Central memory CD4-positive, alpha-beta T cell (primary cell): ENCODE results near the gene LY6G5B.

Experiments used
- DNase-seq: peaks from one replicate; pipeline ENCODE4 v3.0.0; 2022
- total RNA-seq, 3 experiments: gene quantifications; one replicate each; lab custom pipeline; 2026; lab: John Stamatoyannopoulos, UW

The LY6G5B gene
- 3.2 to 8.9 (median 3.3) reads per million in 3 experiments for total RNA-seq

DNA sequence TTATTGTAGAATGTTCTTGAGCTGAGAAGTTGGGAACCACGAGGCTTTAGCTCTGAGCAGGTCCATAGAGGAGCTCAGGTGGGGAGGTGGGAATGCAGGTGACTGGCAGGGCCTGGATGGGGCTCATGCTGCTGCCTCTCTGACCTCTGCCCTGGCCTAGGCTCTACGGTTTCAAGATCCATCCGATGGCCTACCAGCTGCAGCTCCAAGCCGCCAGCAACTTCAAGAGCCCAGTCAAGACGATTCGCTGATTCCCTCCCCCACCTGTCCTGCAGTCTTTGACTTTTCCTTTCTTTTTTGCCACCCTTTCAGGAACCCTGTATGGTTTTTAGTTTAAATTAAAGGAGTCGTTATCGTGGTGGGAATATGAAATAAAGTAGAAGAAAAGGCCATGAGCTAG lies at the start of gene LY6G5B:
Gene LY6G5B (plus strand): TSS at position 301 of the 400 bp plus-strand sequence. CDS start 975 bp downstream, outside the sequence.
- no peak for DNase-seq

- no peak for DNase-seq
Observed at GRCh38 chr6:31620586-31621319, 49.0 kb upstream of the LY6G5B start, which contains the start of gene PRRC2A. TSS of gene PRRC2A (plus strand) at chr6:31620715. CDS start at chr6:31622790, 2,075 bp downstream.

DNA sequence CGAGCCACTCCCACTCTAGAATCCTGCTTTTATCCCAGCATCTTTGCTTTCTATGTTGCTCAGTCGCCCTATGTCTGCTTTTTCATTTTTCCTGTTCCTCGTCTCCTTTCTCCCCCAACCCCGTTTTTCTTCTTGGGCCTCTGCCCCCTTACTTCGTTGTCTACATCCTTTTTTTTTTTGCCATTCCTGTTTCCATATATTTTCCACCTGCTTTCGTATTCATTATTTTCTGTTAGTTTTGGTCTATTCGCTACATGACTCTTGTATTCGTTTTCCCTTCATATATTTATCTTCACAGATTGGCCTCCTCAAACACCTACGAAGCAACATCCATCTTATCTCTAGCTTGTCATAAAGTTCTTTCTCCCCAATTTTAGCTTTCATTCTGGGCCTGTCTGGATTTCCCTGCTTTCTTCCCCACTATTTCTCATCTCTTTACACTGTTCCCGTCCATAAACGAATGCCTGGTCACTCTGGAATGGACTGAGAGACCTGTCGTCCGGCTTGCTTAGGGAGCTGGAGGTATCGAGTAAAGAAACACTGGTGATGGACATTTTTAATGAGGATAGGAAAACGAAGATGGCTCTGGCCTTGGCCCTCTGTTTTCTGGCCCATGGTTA lies 48.3 kb upstream of the LY6G5B start:
- no peak for DNase-seq

DNA sequence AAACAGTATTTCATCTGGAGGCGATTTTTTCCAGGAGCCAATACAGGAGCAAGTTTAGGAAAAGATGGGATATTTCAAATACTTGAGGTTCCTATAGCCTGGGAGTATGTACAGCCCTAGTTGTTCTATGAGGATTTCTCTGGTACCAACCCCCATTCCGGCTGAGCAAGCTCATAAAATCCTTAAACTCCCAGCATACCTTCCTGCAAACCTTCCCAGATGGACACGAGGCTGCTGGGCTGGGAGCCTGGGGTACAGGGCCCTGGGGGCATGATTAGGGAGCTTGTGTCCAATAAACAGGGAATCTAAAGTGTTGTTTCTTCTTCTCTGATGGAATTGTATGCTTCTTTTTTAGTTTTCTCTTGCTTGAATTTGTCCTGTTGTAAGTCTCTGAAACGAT lies 47.8 kb upstream of the LY6G5B start:
- DNase-seq, result no peak

- DNase-seq, result no peak
Observed at GRCh38 chr6:31622684-31623091, 47.1 kb upstream of the LY6G5B start.

- no peak for DNase-seq
Observed at GRCh38 chr6:31624070-31624469, 45.7 kb upstream of the LY6G5B start.

DNA sequence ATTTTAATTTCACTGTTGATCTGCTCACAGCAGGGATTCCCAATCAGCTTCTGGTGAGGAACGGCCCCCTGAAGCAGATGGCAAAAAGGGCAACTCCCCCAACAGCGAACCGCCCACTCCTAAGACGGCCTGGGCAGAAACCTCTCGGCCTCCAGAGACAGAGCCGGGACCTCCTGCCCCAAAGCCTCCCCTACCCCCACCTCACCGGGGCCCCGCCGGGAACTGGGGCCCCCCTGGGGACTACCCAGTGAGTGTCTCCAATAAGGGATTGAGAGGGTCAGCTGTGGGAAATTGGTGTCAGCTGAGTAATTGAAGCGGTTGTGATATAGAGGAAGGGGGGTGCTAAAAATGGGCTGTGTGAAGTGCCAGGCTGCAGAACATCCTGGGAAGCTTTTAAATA lies 42.8 kb upstream of the LY6G5B start:
- DNase-seq, result no peak

- DNase-seq, result no peak
Observed at GRCh38 chr6:31627690-31628287, 42.0 kb upstream of the LY6G5B start.

DNA sequence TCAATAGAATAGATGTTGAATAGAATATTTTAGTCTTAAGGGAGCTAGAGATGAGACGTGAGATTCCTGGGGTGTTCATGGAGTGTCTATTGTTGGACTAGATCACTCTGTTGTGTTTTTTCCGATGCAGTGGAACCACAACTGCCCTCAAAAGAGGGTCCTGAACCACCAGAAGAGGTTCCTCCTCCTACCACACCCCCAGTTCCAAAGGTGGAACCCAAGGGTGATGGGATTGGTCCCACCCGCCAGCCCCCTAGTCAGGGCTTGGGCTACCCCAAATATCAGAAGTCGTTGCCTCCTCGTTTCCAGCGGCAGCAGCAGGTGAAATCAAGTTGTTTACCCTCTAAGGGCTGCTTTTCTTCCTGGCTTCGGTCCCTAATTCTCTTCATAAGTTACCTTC lies 40.8 kb upstream of the LY6G5B start:
- no peak for DNase-seq

- no peak for DNase-seq
Observed at GRCh38 chr6:31630177-31630934, 39.4 kb upstream of the LY6G5B start.

DNA sequence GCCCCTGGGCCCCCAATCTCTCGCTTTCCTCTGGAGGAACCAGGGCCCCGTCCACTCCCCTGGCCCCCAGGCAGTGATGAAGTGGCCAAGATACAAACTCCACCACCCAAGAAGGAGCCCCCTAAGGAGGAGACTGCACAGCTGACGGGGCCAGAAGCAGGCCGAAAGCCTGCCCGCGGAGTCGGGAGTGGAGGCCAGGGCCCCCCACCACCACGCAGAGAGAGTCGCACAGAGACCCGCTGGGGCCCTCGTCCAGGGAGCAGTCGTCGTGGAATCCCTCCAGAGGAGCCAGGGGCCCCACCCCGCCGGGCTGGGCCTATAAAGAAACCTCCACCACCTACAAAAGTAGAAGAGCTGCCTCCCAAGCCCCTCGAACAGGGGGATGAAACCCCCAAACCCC lies 38.6 kb upstream of the LY6G5B start:
- no peak for DNase-seq

DNA sequence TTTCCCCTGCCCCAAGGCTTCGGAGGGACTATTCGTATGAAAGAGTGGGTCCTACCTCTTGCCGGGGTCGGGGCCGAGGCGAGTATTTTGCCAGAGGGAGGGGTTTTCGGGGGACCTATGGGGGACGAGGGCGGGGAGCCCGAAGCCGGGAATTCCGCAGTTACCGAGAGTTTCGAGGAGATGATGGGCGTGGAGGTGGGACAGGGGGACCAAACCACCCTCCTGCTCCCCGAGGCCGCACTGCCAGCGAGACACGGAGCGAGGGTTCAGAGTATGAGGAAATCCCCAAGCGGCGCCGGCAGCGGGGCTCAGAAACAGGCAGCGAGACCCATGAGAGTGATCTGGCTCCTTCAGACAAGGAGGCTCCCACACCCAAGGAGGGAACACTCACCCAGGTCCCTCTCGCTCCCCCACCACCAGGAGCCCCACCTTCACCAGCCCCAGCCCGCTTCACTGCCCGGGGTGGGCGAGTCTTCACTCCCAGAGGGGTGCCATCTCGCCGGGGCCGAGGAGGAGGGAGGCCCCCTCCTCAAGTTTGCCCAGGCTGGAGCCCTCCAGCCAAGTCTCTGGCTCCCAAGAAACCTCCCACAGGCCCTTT lies 38.0 kb upstream of the LY6G5B start:
- DNase-seq, result no peak

DNA sequence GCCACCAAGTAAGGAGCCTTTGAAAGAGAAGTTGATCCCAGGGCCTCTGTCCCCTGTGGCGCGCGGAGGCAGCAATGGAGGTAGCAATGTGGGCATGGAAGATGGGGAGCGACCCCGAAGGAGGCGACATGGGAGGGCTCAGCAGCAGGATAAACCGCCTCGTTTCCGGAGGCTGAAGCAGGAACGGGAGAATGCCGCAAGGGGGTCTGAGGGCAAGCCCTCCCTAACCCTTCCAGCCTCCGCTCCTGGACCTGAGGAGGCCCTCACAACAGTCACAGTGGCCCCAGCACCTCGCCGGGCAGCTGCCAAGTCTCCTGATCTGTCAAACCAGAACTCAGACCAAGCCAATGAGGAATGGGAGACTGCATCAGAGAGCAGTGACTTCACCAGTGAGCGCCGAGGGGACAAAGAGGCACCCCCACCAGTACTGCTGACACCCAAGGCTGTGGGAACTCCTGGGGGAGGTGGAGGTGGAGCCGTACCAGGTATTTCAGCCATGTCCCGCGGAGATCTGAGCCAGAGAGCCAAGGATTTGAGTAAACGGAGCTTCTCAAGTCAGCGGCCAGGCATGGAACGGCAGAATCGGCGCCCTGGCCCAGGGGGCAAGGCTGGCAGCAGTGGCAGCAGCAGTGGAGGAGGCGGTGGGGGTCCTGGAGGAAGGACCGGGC lies 37.4 kb upstream of the LY6G5B start:
- DNase-seq, result no peak

DNA sequence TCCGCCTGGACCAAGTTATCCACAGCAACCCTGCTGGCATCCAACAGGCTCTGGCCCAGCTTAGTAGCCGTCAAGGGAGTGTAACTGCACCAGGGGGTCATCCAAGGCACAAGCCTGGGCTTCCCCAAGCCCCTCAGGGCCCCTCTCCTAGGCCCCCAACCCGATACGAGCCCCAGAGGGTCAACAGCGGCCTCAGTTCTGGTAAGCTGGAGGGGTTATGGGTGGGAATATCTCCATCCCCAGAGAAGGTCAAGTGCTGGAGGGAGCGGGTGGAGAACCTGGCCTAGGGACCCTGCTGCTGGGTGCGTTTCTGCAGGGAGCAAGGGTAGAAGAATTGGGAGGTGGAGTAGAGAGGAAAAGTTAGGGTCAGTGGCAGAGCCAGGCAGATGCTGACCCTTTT lies 36.3 kb upstream of the LY6G5B start:
- no peak for DNase-seq

DNA sequence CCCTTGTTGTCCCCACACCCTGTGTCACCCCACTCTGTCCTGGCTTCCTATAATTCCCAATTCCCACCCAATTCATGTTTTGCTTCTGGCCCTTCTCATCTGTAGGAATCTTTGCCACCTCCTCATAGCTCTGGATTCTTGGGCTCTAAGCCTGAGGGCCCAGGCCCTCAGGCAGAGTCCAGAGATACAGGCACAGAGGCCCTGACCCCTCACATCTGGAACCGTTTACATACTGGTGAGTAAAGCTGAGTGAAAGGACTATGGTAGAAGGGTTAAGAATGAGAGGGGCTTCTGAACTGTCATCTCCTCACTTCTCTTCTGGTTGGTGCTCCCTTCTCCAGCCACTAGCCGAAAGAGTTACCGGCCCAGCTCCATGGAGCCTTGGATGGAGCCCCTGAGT lies 35.6 kb upstream of the LY6G5B start:
- DNase-seq, result no peak

DNA sequence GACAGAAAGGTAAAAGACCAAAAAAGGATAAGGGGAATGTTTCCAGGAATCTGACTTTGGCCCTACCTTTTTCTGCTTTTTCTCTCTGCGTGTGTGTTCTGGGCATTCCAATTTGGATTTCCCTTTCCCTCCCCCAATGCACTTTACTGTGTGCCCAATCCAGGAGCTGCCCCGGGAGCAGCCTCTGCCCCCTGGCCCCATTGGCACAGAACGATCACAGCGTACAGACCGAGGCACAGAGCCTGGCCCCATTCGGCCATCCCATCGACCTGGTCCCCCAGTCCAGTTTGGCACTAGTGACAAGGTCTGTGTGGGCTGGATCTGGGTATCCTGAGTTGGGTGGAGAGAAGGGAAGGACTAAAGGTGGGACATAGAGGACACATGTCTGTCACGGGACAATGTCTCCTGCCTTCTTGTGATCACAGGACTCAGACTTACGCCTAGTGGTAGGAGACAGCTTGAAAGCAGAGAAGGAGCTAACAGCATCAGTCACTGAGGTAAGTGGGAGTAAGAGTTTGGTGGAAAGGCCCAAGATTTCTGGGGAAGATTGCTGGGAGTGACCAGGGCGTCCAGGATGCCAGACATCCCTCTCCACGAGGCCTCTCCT lies 34.7 kb upstream of the LY6G5B start:
- no peak for DNase-seq

DNA sequence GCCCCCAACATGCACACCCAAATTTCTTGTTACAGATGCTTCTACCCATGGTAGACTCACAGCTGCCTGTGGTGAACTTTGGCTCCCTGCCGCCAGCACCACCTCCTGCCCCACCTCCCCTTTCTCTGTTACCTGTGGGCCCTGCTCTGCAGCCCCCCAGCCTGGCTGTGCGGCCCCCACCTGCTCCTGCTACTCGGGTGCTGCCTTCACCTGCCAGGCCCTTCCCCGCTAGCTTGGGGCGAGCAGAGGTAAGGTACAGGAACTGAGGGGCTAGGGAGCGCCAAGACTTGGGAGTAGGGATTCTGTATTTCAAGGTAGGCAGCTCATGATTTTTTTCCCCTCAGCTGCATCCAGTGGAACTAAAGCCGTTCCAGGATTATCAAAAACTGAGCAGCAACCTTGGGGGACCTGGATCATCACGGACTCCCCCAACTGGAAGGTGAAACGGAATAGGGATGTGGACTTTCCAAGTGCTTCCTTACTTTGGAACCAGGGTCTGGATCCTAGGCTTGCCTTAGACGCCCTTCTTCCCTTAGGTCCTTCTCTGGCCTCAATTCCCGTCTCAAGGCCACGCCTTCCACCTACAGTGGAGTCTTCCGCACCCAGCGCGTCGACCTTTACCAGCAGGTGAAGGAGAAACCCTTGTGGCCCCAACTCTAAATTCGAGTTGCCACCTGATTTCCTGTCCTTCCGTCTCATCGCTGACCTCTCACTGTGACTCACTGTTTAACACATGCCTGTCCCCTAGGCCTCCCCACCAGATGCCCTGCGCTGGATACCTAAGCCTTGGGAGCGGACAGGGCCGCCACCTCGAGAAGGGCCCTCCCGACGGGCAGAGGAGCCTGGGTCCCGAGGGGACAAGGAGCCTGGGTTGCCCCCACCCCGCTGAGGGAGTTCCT lies 32.8 kb upstream of the LY6G5B start:
- DNase-seq, result no peak

- DNase-seq, result no peak
Observed at GRCh38 chr6:31639043-31639442, 30.7 kb upstream of the LY6G5B start.

- DNase-seq, result no peak
Observed at GRCh38 chr6:31639449-31639861, 30.3 kb upstream of the LY6G5B start.

DNA sequence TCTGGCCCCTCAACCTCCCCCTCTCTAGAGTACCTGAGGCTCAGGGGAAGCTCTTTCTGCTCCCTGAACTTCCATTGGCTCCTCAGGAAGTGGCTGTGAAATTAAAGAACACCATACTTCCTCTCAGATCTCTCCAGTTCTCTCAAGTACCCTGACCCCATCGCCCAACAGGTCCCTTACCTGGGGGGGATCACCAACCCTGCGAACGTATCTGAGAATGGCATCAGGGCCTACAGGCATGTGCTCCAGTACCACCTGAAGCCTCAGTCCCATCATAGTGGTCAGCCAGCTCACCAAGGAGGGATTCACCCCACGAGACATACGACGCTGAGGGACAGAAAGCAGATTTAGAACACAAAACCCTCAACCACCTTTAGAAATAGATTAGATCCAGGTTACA lies 29.2 kb upstream of the LY6G5B start:
- DNase-seq, result no peak

DNA sequence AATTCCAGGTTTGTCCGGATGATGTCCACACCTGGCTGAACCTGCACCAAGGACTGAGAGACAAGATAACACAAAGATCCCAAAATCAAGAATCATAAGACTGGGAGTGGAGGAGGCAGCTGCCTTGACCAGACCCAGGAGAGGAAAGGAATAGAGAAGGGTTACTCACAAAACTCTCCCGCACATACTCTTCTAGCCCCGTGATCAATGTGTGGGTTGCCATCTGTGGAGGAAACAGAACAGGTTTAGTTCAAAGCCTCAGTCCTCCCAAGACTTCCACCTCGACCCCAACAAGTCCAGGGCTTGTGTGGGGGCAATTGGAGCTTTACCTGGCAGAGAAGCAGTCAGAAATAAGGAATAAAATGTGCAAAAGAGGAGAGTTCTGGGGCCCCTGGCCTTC lies 28.4 kb upstream of the LY6G5B start:
- no peak for DNase-seq
